HG03280 (cell line): ENCODE measurements around the gene WNT6.

Experiments
- ATAC-seq: cut with Tn5 transposase; IDR thresholded peaks from one replicate; pipeline ENCODE4 v1.9.1; 2021; ENCODE audit warnings: mild to moderate bottlenecking, moderate library complexity; ENCODE audit not compliant: unreplicated experiment

WNT6 gene

GRCh38 chr2:218859556-218859987, at the start of gene WNT6:
Gene WNT6, plus strand, starts transcription at chr2:218859805. Its CDS starts 233 bp downstream, at chr2:218860038.
- ATAC-seq: no peak

- ATAC-seq: no peak
Observed at GRCh38 chr2:218810256-218810655, 49.3 kb upstream of the WNT6 start.

- no peak for ATAC-seq
Observed at GRCh38 chr2:218811382-218811781, 48.2 kb upstream of the WNT6 start.

- ATAC-seq: no peak
Observed at GRCh38 chr2:218812096-218812815, 47.3 kb upstream of the WNT6 start.

- ATAC-seq: no peak
Observed at GRCh38 chr2:218812861-218813260, 46.7 kb upstream of the WNT6 start.

GRCh38 chr2:218813771-218814460, 45.7 kb upstream of the WNT6 start:
- no peak for ATAC-seq

- ATAC-seq: no peak
Observed at GRCh38 chr2:218814540-218815243, 44.9 kb upstream of the WNT6 start.

GRCh38 chr2:218815244-218815637, 44.4 kb upstream of the WNT6 start:
- ATAC-seq: no peak

- ATAC-seq: no peak
Observed at GRCh38 chr2:218815649-218816048, 44.0 kb upstream of the WNT6 start.

- ATAC-seq: no peak
Observed at GRCh38 chr2:218816561-218817011, 43.0 kb upstream of the WNT6 start.

- no peak for ATAC-seq
Observed at GRCh38 chr2:218819093-218819492, 40.5 kb upstream of the WNT6 start.

- no peak for ATAC-seq
Observed at GRCh38 chr2:218820746-218821369, 38.7 kb upstream of the WNT6 start.

GRCh38 chr2:218821605-218822211, 37.9 kb upstream of the WNT6 start:
- no peak for ATAC-seq

- no peak for ATAC-seq
Observed at GRCh38 chr2:218822622-218823021, 37.0 kb upstream of the WNT6 start.

- ATAC-seq: no peak
Observed at GRCh38 chr2:218823196-218823855, 36.3 kb upstream of the WNT6 start.

- no peak for ATAC-seq
Observed at GRCh38 chr2:218824004-218824403, 35.6 kb upstream of the WNT6 start.

GRCh38 chr2:218826791-218827190, 32.8 kb upstream of the WNT6 start:
- no peak for ATAC-seq

- ATAC-seq: no peak
Observed at GRCh38 chr2:218827701-218828476, 31.7 kb upstream of the WNT6 start.

- no peak for ATAC-seq
Observed at GRCh38 chr2:218828477-218828778, 31.2 kb upstream of the WNT6 start.
